Cardiac muscle cell (in vitro differentiated cells and primary cell): ENCODE measurements around the gene SIMC1. TPM values are rescaled to one million over a fixed set of nuclear protein-coding genes. Genes with fewer than 3 reads are reported as not detected.

Source experiments
- DNase-seq, 2 donors: peaks; one replicate each; pipeline versions ENCODE4 v3.0.0 to v3.0.0-alpha.2; 2010 to 2017; ENCODE audit warnings: low read depth in 1 of 2, low spot score in 1 of 2
- H3K27ac ChIP-seq: fragments of 200-600 bp; sonication (generic); 2 replicates; pipeline ENCODE4 v1.5.1; 2016
- H3K27me3 ChIP-seq: fragments of 200-600 bp; sonication (generic); 2 replicates; pipeline ENCODE4 v1.6.0; 2016; ENCODE audit warnings: control low read depth
- H3K36me3 ChIP-seq: fragments of 200-600 bp; sonication (generic); 2 replicates; pipeline ENCODE4 v1.5.1; 2016; ENCODE audit warnings: control low read depth
- H3K4me1 ChIP-seq: fragments of 200-600 bp; sonication (generic); 2 replicates; pipeline ENCODE4 v1.8.1; 2017; ENCODE audit warnings: low read depth, mild to moderate bottlenecking, mixed run types
- H3K4me3 ChIP-seq: fragments of 200-600 bp; sonication (generic); 2 replicates; pipeline ENCODE4 v1.5.1; 2016; ENCODE audit warnings: mild to moderate bottlenecking
- H3K9me3 ChIP-seq: fragments of 200-600 bp; sonication (generic); 2 replicates; pipeline ENCODE4 v1.5.1; 2017; ENCODE audit warnings: low read depth, mild to moderate bottlenecking, control low read depth
- CTCF ChIP-seq: IDR thresholded peaks from 2 replicates; pipeline ENCODE4 v1.5.1; 2012; ENCODE audit warnings: low read depth, mild to moderate bottlenecking, low read length
- polyA plus RNA-seq: library from polyadenylated mRNA; unstranded; fragments of >200 nt; fragmentation: Nextera tagmentation; extraction: Ambion mirVana; gene quantifications from 2 replicates; pipeline ENCODE4 v1.2.1, GENCODE V29; 2016
- total RNA-seq: library from RNA; depleted of rRNA; stranded (reverse); fragments of >200 nt; gene quantifications from 2 replicates; pipeline ENCODE4 v1.2.3, GENCODE V29; 2016

SIMC1 gene
- total and polyA plus RNA-seq, 2 experiments from 2014 or later, result 17.0 to 21.4 TPM

GRCh38 chr5:176319827-176320554 lies 81.8 kb downstream of the SIMC1 start:
- Histone ChIP-seq H3K27me3 (no peaks in the 10 kb centered on the region), H3K36me3 (peaks cover 23% of the 10 kb centered on the region), H3K27ac (no peak overlapping the region), H3K4me1 (no peaks in the 10 kb centered on the region), H3K9me3 (no peaks in the 10 kb centered on the region), H3K4me3 (no peak overlapping the region)
- peak; percentile 7 to 10 for DNase-seq
- peak; percentile 14 for TF ChIP-seq CTCF

GRCh38 chr5:176320577-176320976 lies 82.4 kb downstream of the SIMC1 start:
- H3K36me3 ChIP-seq, result peaks cover 19% of the 10 kb centered on the region
- no peak for TF ChIP-seq CTCF

GRCh38 chr5:176334031-176334770 lies 96.0 kb downstream of the SIMC1 start:
- DNase-seq, result no peak
- Histone ChIP-seq H3K36me3 (peaks cover 12% of the 10 kb centered on the region), H3K4me3 (no peak overlapping the region), H3K27ac (no peak overlapping the region), H3K4me1 (no peaks in the 10 kb centered on the region), H3K9me3 (no peaks in the 10 kb centered on the region), H3K27me3 (no peaks in the 10 kb centered on the region)
- TF ChIP-seq CTCF, result no peak

More at GRCh38 chr5:176320577-176320976, 82.4 kb downstream of the SIMC1 start:
- Histone ChIP-seq H3K4me1 (no peaks in the 10 kb centered on the region), H3K9me3 (no peaks in the 10 kb centered on the region), H3K27ac (no peak overlapping the region), H3K27me3 (no peaks in the 10 kb centered on the region), H3K4me3 (no peak overlapping the region)
- DNase-seq, result no peak

GRCh38 chr5:176337913-176338312 lies 99.7 kb downstream of the SIMC1 start:
- Histone ChIP-seq H3K36me3 (peaks cover 12% of the 10 kb centered on the region), H3K27me3 (no peaks in the 10 kb centered on the region), H3K9me3 (no peaks in the 10 kb centered on the region), H3K4me3 (no peak overlapping the region), H3K27ac (no peak overlapping the region), H3K4me1 (peaks cover 2% of the 10 kb centered on the region)
- TF ChIP-seq CTCF, result no peak
- DNase-seq, result no peak

- DNase-seq, result no peak
- Histone ChIP-seq H3K9me3 (no peaks in the 10 kb centered on the region), H3K36me3 (peaks cover 12% of the 10 kb centered on the region), H3K4me3 (no peak overlapping the region), H3K4me1 (peaks cover 6% of the 10 kb centered on the region), H3K27ac (no peak overlapping the region), H3K27me3 (no peaks in the 10 kb centered on the region)
- no peak for TF ChIP-seq CTCF
These were observed 101.1 kb downstream of the SIMC1 start for GRCh38 chr5:176339304-176339703.
